Upper lobe of left lung (tissue), 6 donors: ENCODE measurements around the gene CIB4. TPM values are rescaled to one million over a fixed set of nuclear protein-coding genes. Genes with fewer than 3 reads are reported as not detected.

Experiments used
- ATAC-seq, 2 donors: fragments of 200-7000 bp; cut with Tn5 transposase; one replicate each; pipeline ENCODE4 v1.9.1; 2022; ENCODE audit warnings: mild to moderate bottlenecking in 2 of 2, moderate library complexity in 2 of 2; ENCODE audit not compliant: low FRiP score in 2 of 2
- DNase-seq, 2 donors: peaks; one replicate each; pipeline ENCODE4 v3.0.0-alpha.2; 2019 to 2020
- H3K27ac ChIP-seq, 4 donors: fragments of 200-600 bp; sonication (generic); one replicate each; pipeline ENCODE4 v1.5.1; 2016 to 2019
- H3K27me3 ChIP-seq, 4 donors: fragments of 200-600 bp; sonication (generic); one replicate each; pipeline ENCODE4 v1.5.1; 2017 to 2019
- H3K36me3 ChIP-seq, 4 donors: fragments of 200-600 bp; sonication (generic); one replicate each; pipeline ENCODE4 v1.5.1; 2016 to 2019
- H3K4me1 ChIP-seq, 4 donors: fragments of 200-600 bp; sonication (generic); one replicate each; pipeline ENCODE4 v1.5.1; 2018 to 2019
- H3K4me3 ChIP-seq, 4 donors: fragments of 200-600 bp; sonication (generic); one replicate each; pipeline ENCODE4 v1.5.1; 2017 to 2019; ENCODE audit warnings: mild to moderate bottlenecking in 2 of 4, moderate library complexity in 1 of 4
- H3K9me3 ChIP-seq, 4 donors: fragments of 200-600 bp; sonication (generic); one replicate each; pipeline ENCODE4 v1.5.1; 2018 to 2019
- EP300 ChIP-seq, 4 donors: sonication (generic); formaldehyde crosslinking; IDR thresholded peaks; one replicate each; pipeline ENCODE4 v1.5.1; 2017; ENCODE audit warnings: antibody characterized with exemption in 4 of 4, control low read depth in 2 of 4
- POLR2A ChIP-seq, 4 donors: fragments of 450-650 bp; IDR thresholded peaks; one replicate each; pipeline ENCODE4 v1.5.1; 2016 to 2017; ENCODE audit warnings: antibody characterized with exemption in 4 of 4, mild to moderate bottlenecking in 2 of 4
- POLR2AphosphoS5 ChIP-seq, 2 donors: sonication (generic); formaldehyde crosslinking; IDR thresholded peaks; one replicate each; pipeline ENCODE4 v1.5.1; 2017; ENCODE audit warnings: antibody characterized with exemption in 2 of 2
- WGBS, 2 donors: methylation state at CpG; one replicate each; pipeline ENCODE4 v1.1.5; 2017 to 2018; 5-methylcytosine and 5-hydroxymethylcytosine counted together
- total RNA-seq, 6 donors: library from RNA; depleted of rRNA in 4 of 6; stranded (reverse); fragments of >200 nt in 4 of 6; gene quantifications; one replicate each; pipeline versions ENCODE4 v1.1.0 to v1.2.1, GENCODE V29; 2016 to 2021
- TF ChIP-seq, protein P1 (sequence below), 6 experiments: fragments of 450-650 bp in 4 of 6; fragments of 200-600 bp in 2 of 6; sonication (generic) in 2 of 6; IDR thresholded peaks; one replicate each; pipeline ENCODE4 v1.5.1; 2016 to 2019; ENCODE audit warnings: antibody characterized with exemption in 6 of 6
- donor health status: DM: no; HTN: no; CAD: no; lungs with moderate emphysema.
- donor health status: DM: no; HTN: yes; CAD: no; lungs with severe emphysema.

Gene CIB4
- total RNA-seq, 6 donors from 2014 or later = not detected

DNA sequence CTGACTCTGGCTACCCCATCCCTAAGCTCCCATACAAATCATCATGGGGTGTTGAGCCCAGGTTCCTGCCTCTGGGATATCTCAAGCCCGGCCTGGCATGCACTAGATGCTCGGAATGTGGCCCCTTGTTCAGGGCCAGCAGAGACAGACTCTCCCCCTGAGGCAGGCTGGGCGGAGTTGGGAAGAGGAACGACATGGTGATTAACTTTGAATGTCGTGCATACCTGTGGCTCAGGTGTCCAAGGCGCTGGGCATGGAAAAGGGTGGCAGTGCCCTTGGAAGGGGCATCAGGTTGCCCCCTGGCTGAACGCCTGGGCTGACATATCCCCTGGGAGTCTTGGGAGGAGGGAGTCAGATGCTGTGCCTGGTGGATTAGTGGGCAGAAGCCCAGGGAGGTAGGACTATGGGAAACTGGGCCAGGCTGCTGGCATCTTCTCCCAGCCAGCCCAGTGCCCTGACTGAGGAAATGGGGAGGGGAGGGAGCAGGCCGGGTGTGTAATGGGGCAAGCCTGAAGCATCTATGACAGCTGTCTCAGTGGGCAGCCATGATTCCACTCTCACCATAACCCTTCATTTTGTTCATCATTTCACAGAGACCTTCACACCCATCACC, 105.4 kb downstream of the CIB4 start:
- H3K27me3 ChIP-seq = no peaks in the 10 kb centered on the region
- no peak overlapping the region for H3K4me3 ChIP-seq
- no peaks in the 10 kb centered on the region for H3K4me1 ChIP-seq
- DNase-seq = no peak
- no peak overlapping the region for H3K27ac ChIP-seq
- TF ChIP-seq POLR2AphosphoS5 (IDR thresholded peaks at IDR 0.05) (no peak), EP300 (IDR thresholded peaks at IDR 0.05) (no peak), POLR2A (IDR thresholded peaks at IDR 0.05) (no peak)
- TF ChIP-seq, protein P1, sequence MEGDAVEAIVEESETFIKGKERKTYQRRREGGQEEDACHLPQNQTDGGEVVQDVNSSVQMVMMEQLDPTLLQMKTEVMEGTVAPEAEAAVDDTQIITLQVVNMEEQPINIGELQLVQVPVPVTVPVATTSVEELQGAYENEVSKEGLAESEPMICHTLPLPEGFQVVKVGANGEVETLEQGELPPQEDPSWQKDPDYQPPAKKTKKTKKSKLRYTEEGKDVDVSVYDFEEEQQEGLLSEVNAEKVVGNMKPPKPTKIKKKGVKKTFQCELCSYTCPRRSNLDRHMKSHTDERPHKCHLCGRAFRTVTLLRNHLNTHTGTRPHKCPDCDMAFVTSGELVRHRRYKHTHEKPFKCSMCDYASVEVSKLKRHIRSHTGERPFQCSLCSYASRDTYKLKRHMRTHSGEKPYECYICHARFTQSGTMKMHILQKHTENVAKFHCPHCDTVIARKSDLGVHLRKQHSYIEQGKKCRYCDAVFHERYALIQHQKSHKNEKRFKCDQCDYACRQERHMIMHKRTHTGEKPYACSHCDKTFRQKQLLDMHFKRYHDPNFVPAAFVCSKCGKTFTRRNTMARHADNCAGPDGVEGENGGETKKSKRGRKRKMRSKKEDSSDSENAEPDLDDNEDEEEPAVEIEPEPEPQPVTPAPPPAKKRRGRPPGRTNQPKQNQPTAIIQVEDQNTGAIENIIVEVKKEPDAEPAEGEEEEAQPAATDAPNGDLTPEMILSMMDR (IDR thresholded peaks at IDR 0.05) = no peak
- WGBS, 2 donors = 85% methylated on average over 5 to 8 of the region's 8 CpGs
- no peaks in the 10 kb centered on the region for H3K9me3 ChIP-seq
- H3K36me3 ChIP-seq = no peaks in the 10 kb centered on the region
- ATAC-seq = no peak

DNA sequence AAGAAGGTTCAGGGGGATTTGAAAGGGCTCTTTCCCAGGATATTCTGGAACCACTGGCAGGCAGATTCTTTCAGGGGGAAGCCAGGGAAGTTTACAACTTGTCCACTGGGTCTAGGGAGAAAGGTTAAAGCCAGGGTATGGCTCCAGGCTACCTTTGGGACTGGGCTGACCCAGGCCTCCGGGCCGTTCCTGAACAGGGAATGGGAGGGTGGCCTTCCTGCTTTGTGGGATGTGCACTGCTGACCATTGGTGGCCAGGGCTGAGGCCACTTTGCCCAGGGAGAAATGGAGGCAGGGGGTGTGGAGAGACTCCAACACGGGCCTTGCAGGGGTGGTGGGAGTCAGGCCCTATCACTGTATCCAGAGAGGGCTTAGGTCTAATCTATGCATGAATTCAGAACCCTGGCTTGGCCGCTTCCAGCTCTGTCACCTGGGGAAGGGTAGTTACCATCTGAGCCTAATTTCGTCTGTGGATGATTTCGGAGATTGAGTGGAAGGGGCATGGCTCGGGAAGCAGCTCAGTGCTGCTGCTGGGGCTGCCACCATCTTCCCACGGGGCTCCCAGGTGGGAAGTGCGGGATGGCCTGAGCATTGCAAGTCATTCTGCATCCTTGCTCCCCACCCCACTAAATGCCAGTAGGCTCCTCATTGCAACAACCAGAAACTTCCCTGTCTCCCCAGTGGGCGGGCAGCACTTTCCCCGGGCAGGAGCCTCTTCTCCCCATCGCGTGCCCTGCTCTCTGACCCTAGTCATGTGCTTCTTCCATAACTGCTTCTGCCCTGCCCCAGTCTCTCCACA, 106.1 kb downstream of the CIB4 start:
- Histone ChIP-seq H3K27ac (no peak overlapping the region), H3K4me3 (no peak overlapping the region), H3K4me1 (no peaks in the 10 kb centered on the region), H3K27me3 (no peaks in the 10 kb centered on the region), H3K9me3 (no peaks in the 10 kb centered on the region), H3K36me3 (no peaks in the 10 kb centered on the region)
- ATAC-seq = no peak
- DNase-seq = no peak
- TF ChIP-seq POLR2A (IDR thresholded peaks at IDR 0.05) (no peak), POLR2AphosphoS5 (IDR thresholded peaks at IDR 0.05) (no peak), EP300 (IDR thresholded peaks at IDR 0.05) (no peak)
- TF ChIP-seq, protein P1 (IDR thresholded peaks at IDR 0.05) = no peak
- WGBS, 2 donors = 90 to 91% methylated on average over 11 to 13 of the region's 13 CpGs

DNA sequence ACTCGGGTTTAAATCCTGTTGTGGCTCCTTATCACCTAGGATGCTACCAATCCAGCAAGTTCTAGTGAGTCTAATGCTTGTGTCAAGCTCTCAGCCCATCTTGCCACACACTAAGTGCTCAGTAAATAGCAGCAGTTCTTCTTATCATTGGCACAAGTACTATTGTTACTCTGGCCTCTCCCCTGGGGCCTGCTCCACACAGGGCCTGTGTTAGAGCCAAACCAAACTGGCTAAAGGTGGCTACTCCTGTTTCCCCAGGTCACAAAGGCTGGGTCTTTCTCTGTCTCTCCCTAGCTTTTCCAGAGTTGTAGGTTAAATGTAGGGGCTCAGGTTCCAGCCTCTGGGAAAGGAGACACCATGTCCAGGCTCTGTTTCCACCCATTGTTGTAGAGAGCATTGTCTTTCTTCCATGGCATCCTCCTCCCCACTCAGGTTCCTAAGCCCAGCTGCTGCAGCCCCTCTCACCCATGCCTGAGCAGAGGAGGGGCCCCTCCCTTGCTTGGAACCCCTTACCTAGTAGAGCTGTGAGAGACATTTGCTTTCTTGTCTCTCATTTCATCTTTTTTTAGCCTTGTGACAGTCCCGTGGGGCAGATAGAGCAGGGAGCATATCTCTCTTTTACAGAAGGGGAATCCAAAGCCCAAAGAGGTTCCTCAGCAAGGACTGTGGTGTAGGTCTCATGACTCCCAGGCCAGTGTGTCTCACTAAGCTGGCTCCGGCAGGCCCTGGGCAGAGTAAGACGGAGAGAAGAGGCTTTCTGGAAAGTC, 106.9 kb downstream of the CIB4 start:
- DNase-seq (no peak), ATAC-seq (no peak)
- TF ChIP-seq EP300 (IDR thresholded peaks at IDR 0.05) (no peak), POLR2A (IDR thresholded peaks at IDR 0.05) (no peak), POLR2AphosphoS5 (IDR thresholded peaks at IDR 0.05) (no peak)
- TF ChIP-seq, protein P1 (IDR thresholded peaks at IDR 0.05) = no peak
- no peaks in the 10 kb centered on the region for H3K27me3 ChIP-seq
- no peak overlapping the region for H3K27ac ChIP-seq
- WGBS, 2 donors = 76 to 85% methylated on average over 4 of the region's 4 CpGs
- H3K9me3 ChIP-seq = no peaks in the 10 kb centered on the region
- H3K4me1 ChIP-seq = no peaks in the 10 kb centered on the region
- H3K36me3 ChIP-seq = no peaks in the 10 kb centered on the region
- H3K4me3 ChIP-seq = no peak overlapping the region

DNA sequence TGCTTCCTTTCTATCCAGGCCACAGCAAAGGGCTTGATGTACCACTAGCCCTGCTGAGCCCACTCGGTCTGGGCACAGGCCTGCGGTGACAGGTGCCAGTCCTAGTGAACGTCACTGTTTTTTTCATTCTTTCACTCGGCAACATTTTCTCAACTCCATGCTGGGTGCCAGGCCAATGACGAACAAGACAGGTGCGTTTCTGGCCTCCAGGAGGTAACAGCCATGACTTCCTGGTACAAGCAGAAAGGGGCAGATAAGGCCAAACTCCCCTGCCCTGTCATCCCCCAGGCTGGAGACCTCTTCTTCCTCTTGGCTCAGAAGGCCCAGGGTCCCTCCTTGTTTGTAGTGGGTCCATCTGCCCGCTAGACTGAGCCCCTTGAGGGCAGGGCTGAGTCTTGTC, 107.5 kb downstream of the CIB4 start:
- H3K4me1 ChIP-seq = no peaks in the 10 kb centered on the region
- H3K9me3 ChIP-seq = no peaks in the 10 kb centered on the region
- ATAC-seq = no peak
- no peak overlapping the region for H3K27ac ChIP-seq
- WGBS, 2 donors = 86 to 99% methylated on average over 6 to 7 of the region's 7 CpGs
- no peaks in the 10 kb centered on the region for H3K27me3 ChIP-seq
- no peak for DNase-seq
- no peaks in the 10 kb centered on the region for H3K36me3 ChIP-seq
- no peak overlapping the region for H3K4me3 ChIP-seq
- TF ChIP-seq, protein P1 (IDR thresholded peaks at IDR 0.05) = no peak
- no peak for TF ChIP-seq EP300 (IDR thresholded peaks at IDR 0.05)
- TF ChIP-seq POLR2AphosphoS5 (IDR thresholded peaks at IDR 0.05) = no peak
- no peak for TF ChIP-seq POLR2A (IDR thresholded peaks at IDR 0.05)
